Erythroblast (primary cell): Measurements from ENCODE around the gene BRD4.

Experiments
- GATA1 ChIP-seq: IDR thresholded peaks from 2 replicates; pipeline ENCODE4 v1.6.1; 2011; ENCODE audit warnings: low read depth, mild to moderate bottlenecking, control low read depth, low read length, moderate library complexity
- POLR2A ChIP-seq: IDR thresholded peaks from 2 replicates; pipeline ENCODE4 v1.6.1; 2011; ENCODE audit warnings: mild to moderate bottlenecking, low read length

GRCh38 chr19:15254547-15254946 is 77.8 kb downstream of the BRD4 start:
- TF ChIP-seq POLR2A (no peak), GATA1 (no peak)
